HepG2 (cell line): ENCODE data around the gene DOCK9. TPM values are rescaled to one million over a fixed set of nuclear protein-coding genes. Genes with fewer than 3 reads are reported as not detected.

Source experiments
- HOXA7 ChIP-seq: sonication (generic); formaldehyde crosslinking; IDR thresholded peaks from 2 replicates; pipeline ENCODE4 v1.8.1; 2022; ENCODE audit warnings: mild to moderate bottlenecking, missing genetic modification reagents, moderate library complexity
- SOX13 ChIP-seq, 3 experiments: fragments of 450-650 bp in 1 of 3; sonication (generic) in 1 of 3; formaldehyde crosslinking in 1 of 3; IDR thresholded peaks in 2 of 3; conservative IDR thresholded peaks in 1 of 3; 2 replicates each; pipeline versions ENCODE4 v1.5.0 to v1.6.1; 2016 to 2020; ENCODE audit warnings: antibody characterized with exemption in 1 of 3, mild to moderate bottlenecking in 1 of 3, missing compliant biosample characterization in 1 of 3, missing genetic modification reagents in 1 of 3, moderate library complexity in 1 of 3
- SP2 ChIP-seq: sonication (generic); formaldehyde crosslinking; IDR thresholded peaks from 2 replicates; pipeline ENCODE4 v1.5.1; 2020; ENCODE audit warnings: mild to moderate bottlenecking, missing genetic modification reagents
- SRSF4 ChIP-seq: fragments of 200-400 bp; formaldehyde crosslinking; IDR thresholded peaks from one replicate; pipeline ENCODE4 v1.6.1; 2018; ENCODE audit warnings: mild to moderate bottlenecking, low read depth, low read length, moderate library complexity; ENCODE audit not compliant: poor library complexity, severe bottlenecking
- ZFP62 ChIP-seq: sonication (generic); formaldehyde crosslinking; IDR thresholded peaks from 2 replicates; pipeline ENCODE4 v1.4.0; 2020; ENCODE audit warnings: missing genetic modification reagents
- ZNF24 ChIP-seq: fragments of 450-650 bp; IDR thresholded peaks from 2 replicates; pipeline ENCODE4 v1.6.1; 2017; ENCODE audit warnings: antibody characterized with exemption, mild to moderate bottlenecking
- ZNF567 ChIP-seq: sonication (generic); formaldehyde crosslinking; IDR thresholded peaks from 2 replicates; pipeline ENCODE4 v1.8.1; 2023; ENCODE audit warnings: mild to moderate bottlenecking, missing genetic modification reagents, borderline replicate concordance
- ZNF841 ChIP-seq: sonication (generic); formaldehyde crosslinking; IDR thresholded peaks from 2 replicates; pipeline ENCODE4 v1.8.1; 2023; ENCODE audit warnings: missing genetic modification reagents, borderline replicate concordance
- ZNF879 ChIP-seq: sonication (generic); formaldehyde crosslinking; IDR thresholded peaks from 2 replicates; pipeline ENCODE4 v1.8.1; 2023; ENCODE audit warnings: missing genetic modification reagents
- polyA plus RNA-seq, 8 experiments: library from polyadenylated mRNA; depleted of rRNA in 3 of 8; stranded (reverse) in 7 of 8; unstranded in 1 of 8; fragments of >200 nt; fragmentation: Illumina TruSeq in 4 of 8; extraction: Trizol in 4 of 8; gene quantifications; 2 replicates each; pipeline versions ENCODE4 v1.2.1 to v1.2.3, GENCODE V29; 2011 to 2016; ENCODE audit warnings: low read depth in 4 of 8, missing spikeins in 1 of 8, mixed read lengths in 1 of 8; ENCODE audit not compliant: insufficient read depth in 1 of 8
- total RNA-seq, 5 experiments: library from RNA; depleted of rRNA; stranded (reverse); fragments of >200 nt; fragmentation: Illumina TruSeq; extraction: Trizol; gene quantifications; 2 replicates each; pipeline ENCODE4 v1.2.3, GENCODE V29; 2016; ENCODE audit warnings: low read depth in 1 of 5
- TF ChIP-seq, protein P1 (sequence below): sonication (generic); formaldehyde crosslinking; IDR thresholded peaks from 2 replicates; pipeline ENCODE4 v1.5.0; 2020; ENCODE audit warnings: mild to moderate bottlenecking, missing genetic modification reagents
- TF ChIP-seq, protein P2 (sequence below), 2 experiments: sonication (generic) in 1 of 2; formaldehyde crosslinking in 1 of 2; IDR thresholded peaks; 2 replicates each; pipeline versions ENCODE4 v1.6.1 to v1.9.0; 2014 to 2022; ENCODE audit warnings: antibody characterized with exemption in 1 of 2, borderline replicate concordance in 1 of 2, inconsistent platforms in 1 of 2, low read depth in 1 of 2, missing genetic modification reagents in 1 of 2

The DOCK9 gene
- total and polyA plus RNA-seq, 2 of the 13 experiments (the other 11 are each of a cell fraction or from before 2014, with no cell fraction given), result 0.44 to 0.97 TPM

DNA sequence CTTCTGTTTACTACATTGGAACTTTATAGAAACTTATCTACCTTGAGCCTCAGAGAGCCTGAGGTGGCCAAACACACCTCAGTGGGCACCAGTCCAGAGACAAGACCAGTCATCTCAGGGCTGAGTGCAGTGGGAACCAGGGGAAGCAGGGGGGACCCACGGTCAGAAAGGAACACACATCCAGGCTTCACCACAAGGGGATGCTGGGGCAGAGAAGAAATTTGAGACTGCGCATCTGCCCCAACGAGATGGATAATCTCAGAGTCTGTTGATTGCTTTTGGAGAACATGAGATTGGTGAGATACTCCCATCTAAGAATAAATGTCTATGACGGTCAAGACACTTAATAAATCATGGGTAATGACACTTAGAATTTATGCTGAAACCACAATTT lies 98.7 kb downstream of the DOCK9 start (continued):
- TF ChIP-seq ZNF841 (CRISPR knock-in tag) (no peak), SP2 (no peak), HOXA7 (CRISPR knock-in tag) (no peak), ZNF879 (no peak), ZFP62 (no peak), ZNF24 (no peak), SRSF4 (no peak), SOX13 (IDR thresholded peaks at IDR 0.05) (no peak), SOX13 (CRISPR knock-in tag; conservative IDR thresholded peaks at IDR 0.05 in 1 of 2, IDR thresholded peaks at IDR 0.05 in 1 of 2) (no peak), ZNF567 (CRISPR knock-in tag) (no peak)
- TF ChIP-seq, protein P1, sequence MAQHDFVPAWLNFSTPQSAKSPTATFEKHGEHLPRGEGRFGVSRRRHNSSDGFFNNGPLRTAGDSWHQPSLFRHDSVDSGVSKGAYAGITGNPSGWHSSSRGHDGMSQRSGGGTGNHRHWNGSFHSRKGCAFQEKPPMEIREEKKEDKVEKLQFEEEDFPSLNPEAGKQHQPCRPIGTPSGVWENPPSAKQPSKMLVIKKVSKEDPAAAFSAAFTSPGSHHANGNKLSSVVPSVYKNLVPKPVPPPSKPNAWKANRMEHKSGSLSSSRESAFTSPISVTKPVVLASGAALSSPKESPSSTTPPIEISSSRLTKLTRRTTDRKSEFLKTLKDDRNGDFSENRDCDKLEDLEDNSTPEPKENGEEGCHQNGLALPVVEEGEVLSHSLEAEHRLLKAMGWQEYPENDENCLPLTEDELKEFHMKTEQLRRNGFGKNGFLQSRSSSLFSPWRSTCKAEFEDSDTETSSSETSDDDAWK, result no peak
- TF ChIP-seq, protein P2, sequence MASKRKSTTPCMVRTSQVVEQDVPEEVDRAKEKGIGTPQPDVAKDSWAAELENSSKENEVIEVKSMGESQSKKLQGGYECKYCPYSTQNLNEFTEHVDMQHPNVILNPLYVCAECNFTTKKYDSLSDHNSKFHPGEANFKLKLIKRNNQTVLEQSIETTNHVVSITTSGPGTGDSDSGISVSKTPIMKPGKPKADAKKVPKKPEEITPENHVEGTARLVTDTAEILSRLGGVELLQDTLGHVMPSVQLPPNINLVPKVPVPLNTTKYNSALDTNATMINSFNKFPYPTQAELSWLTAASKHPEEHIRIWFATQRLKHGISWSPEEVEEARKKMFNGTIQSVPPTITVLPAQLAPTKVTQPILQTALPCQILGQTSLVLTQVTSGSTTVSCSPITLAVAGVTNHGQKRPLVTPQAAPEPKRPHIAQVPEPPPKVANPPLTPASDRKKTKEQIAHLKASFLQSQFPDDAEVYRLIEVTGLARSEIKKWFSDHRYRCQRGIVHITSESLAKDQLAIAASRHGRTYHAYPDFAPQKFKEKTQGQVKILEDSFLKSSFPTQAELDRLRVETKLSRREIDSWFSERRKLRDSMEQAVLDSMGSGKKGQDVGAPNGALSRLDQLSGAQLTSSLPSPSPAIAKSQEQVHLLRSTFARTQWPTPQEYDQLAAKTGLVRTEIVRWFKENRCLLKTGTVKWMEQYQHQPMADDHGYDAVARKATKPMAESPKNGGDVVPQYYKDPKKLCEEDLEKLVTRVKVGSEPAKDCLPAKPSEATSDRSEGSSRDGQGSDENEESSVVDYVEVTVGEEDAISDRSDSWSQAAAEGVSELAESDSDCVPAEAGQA (IDR thresholded peaks at IDR 0.05; ENCODE audit: low read depth), result no peak
- TF ChIP-seq, protein P2 (CRISPR knock-in tag; IDR thresholded peaks at IDR 0.05; ENCODE audit: borderline replicate concordance), result no peak
